C4-2B (cell line): Measurements from ENCODE around the gene TM6SF1.

Source experiments
- CTCF ChIP-seq: fragments of 450-650 bp; conservative IDR thresholded peaks from 2 replicates; pipeline ENCODE4 v1.5.1; 2017; ENCODE audit warnings: mild to moderate bottlenecking
- ZFX ChIP-seq: fragments of 450-650 bp; IDR thresholded peaks from 2 replicates; pipeline ENCODE4 v1.6.1; 2017

- no peak for TF ChIP-seq CTCF
- no peak for TF ChIP-seq ZFX
Measured at GRCh38 chr15:83123529-83123928, 16.1 kb downstream of the TM6SF1 start.
